Neural cell (in vitro differentiated cells): ENCODE results near the gene PDE3B. TPM values are rescaled to one million over a fixed set of nuclear protein-coding genes. Genes with fewer than 3 reads are reported as not detected.
"Not testable (repeated sequence)": the region's sequence is repeated elsewhere in the genome, so short reads cannot be mapped to it uniquely, and the experiment has no call there.

Experiments used
- H2AFZ ChIP-seq: fragments of 200-600, 300-800 bp; sonication (generic), shearing (Covaris generic); 2 replicates; pipeline ENCODE4 v1.6.0; 2014; ENCODE audit warnings: low read depth, mild to moderate bottlenecking, antibody characterized with exemption, low read length, moderate library complexity
- H3F3A ChIP-seq: fragments of 200-600 bp; shearing (Covaris generic); 2 replicates; pipeline ENCODE4 v1.6.1; 2016; ENCODE audit warnings: mild to moderate bottlenecking, moderate library complexity, mixed read lengths, antibody characterized with exemption, low read length; ENCODE audit not compliant: insufficient read depth, poor library complexity, severe bottlenecking
- H3K27ac ChIP-seq: fragments of 200-600, 300-800 bp; sonication (generic), shearing (Covaris generic); 2 replicates; pipeline ENCODE4 v1.5.1; 2014; ENCODE audit warnings: mild to moderate bottlenecking, low read length, moderate library complexity
- H3K27me3 ChIP-seq: fragments of 300-800, 200-600 bp; sonication (generic), shearing (Covaris generic); 2 replicates; pipeline ENCODE4 v1.6.0; 2014; ENCODE audit warnings: mild to moderate bottlenecking, low read depth, low read length, moderate library complexity; ENCODE audit not compliant: insufficient read depth
- H3K36me3 ChIP-seq: fragments of 300-800, 200-600 bp; sonication (generic), shearing (Covaris generic); 2 replicates; pipeline ENCODE4 v1.5.1; 2014; ENCODE audit warnings: mild to moderate bottlenecking, antibody characterized with exemption, low read length, moderate library complexity; ENCODE audit not compliant: insufficient read depth
- H3K4me2 ChIP-seq: fragments of 300-800, 200-600 bp; sonication (generic), shearing (Covaris generic); 2 replicates; pipeline ENCODE4 v1.6.0; 2014; ENCODE audit warnings: mild to moderate bottlenecking, low read length
- H3K4me3 ChIP-seq: fragments of 300-800, 200-600 bp; sonication (generic), shearing (Covaris generic); 2 replicates; pipeline ENCODE4 v1.5.1; 2014; ENCODE audit warnings: mild to moderate bottlenecking, low read length, moderate library complexity
- H3K79me2 ChIP-seq: fragments of 200-600 bp; shearing (Covaris generic); replicated peaks from 2 replicates; pipeline ENCODE4 v1.6.0; 2014; ENCODE audit warnings: mild to moderate bottlenecking, low read length, moderate library complexity; ENCODE audit not compliant: insufficient read depth
- H3K9ac ChIP-seq: fragments of 300-800, 200-600 bp; sonication (generic), shearing (Covaris generic); 2 replicates; pipeline ENCODE4 v1.6.1; 2016; ENCODE audit warnings: mild to moderate bottlenecking, low read length, mixed read lengths
- H3K9me2 ChIP-seq: fragments of 200-600 bp; shearing (Covaris generic); 2 replicates; pipeline ENCODE4 v1.6.1; 2016; ENCODE audit warnings: mild to moderate bottlenecking, low read length, mixed read lengths; ENCODE audit not compliant: insufficient read depth
- H3K9me3 ChIP-seq: fragments of 200-600, 300-800 bp; sonication (generic), shearing (Covaris generic); 2 replicates; pipeline ENCODE4 v1.6.1; 2016; ENCODE audit warnings: mild to moderate bottlenecking, mixed run types, low read length, moderate library complexity, mixed read lengths
- H4K20me1 ChIP-seq: fragments of 200-600 bp; shearing (Covaris generic); 2 replicates; pipeline ENCODE4 v1.6.1; 2016; ENCODE audit warnings: mild to moderate bottlenecking, mixed run types; ENCODE audit not compliant: insufficient read depth
- EP300 ChIP-seq: fragments of 450-650 bp; conservative IDR thresholded peaks from 2 replicates; pipeline ENCODE4 v1.6.1; 2014; ENCODE audit warnings: antibody characterized with exemption, mild to moderate bottlenecking, moderate library complexity; ENCODE audit not compliant: poor library complexity, severe bottlenecking
- EZH2 ChIP-seq: fragments of 200-600, 300-800 bp; shearing (Covaris generic), sonication (generic); IDR thresholded peaks from 2 replicates; pipeline ENCODE4 v1.6.1; 2014; ENCODE audit warnings: antibody characterized with exemption, low read length, borderline replicate concordance, mild to moderate bottlenecking; ENCODE audit not compliant: insufficient read depth, poor library complexity, severe bottlenecking
- MXI1 ChIP-seq: fragments of 450-650 bp; conservative IDR thresholded peaks from 2 replicates; pipeline ENCODE4 v1.6.1; 2014; ENCODE audit warnings: antibody characterized with exemption, mild to moderate bottlenecking; ENCODE audit not compliant: poor library complexity, severe bottlenecking
- POLR2AphosphoS5 ChIP-seq: IDR thresholded peaks from 2 replicates; pipeline ENCODE4 v1.6.1; 2012
- RAD21 ChIP-seq: fragments of 450-650 bp; conservative IDR thresholded peaks from 2 replicates; pipeline ENCODE4 v1.6.1; 2014; ENCODE audit warnings: antibody characterized with exemption, mild to moderate bottlenecking, moderate library complexity
- REST ChIP-seq: IDR thresholded peaks from 2 replicates; pipeline ENCODE4 v1.6.1; 2012; ENCODE audit warnings: borderline replicate concordance
- SMC3 ChIP-seq: fragments of 450-650 bp; conservative IDR thresholded peaks from 2 replicates; pipeline ENCODE4 v1.6.1; 2014; ENCODE audit warnings: antibody characterized with exemption, mild to moderate bottlenecking, moderate library complexity; ENCODE audit not compliant: poor library complexity
- TAF1 ChIP-seq: IDR thresholded peaks from 2 replicates; pipeline ENCODE4 v1.6.1; 2012; ENCODE audit warnings: low read depth
- polyA plus RNA-seq: library from polyadenylated mRNA; depleted of rRNA; stranded (reverse); fragments of >200 nt; gene quantifications from 2 replicates; pipeline ENCODE4 v1.2.3, GENCODE V29; 2014
- TF ChIP-seq, protein P1 (sequence below): fragments of 450-650 bp; IDR thresholded peaks from 2 replicates; pipeline ENCODE4 v1.5.1; 2014; ENCODE audit warnings: antibody characterized with exemption, mild to moderate bottlenecking, moderate library complexity; ENCODE audit not compliant: poor library complexity, severe bottlenecking

The PDE3B gene
- polyA plus RNA-seq, 1 donor from 2014 or later: 13.8 TPM

- H2AFZ ChIP-seq: no peak overlapping the region
- no peaks in the 10 kb centered on the region for H3K79me2 ChIP-seq
- no peak overlapping the region for H3K9ac ChIP-seq
- no peaks in the 10 kb centered on the region for H3F3A ChIP-seq
- H3K27ac ChIP-seq: no peak overlapping the region
- peaks cover 13% of the 10 kb centered on the region for H3K36me3 ChIP-seq
- H3K9me3 ChIP-seq: no peaks in the 10 kb centered on the region
- no peak for TF ChIP-seq EP300
- no peak for TF ChIP-seq MXI1
- TF ChIP-seq SMC3: no peak
- TF ChIP-seq, protein P1, sequence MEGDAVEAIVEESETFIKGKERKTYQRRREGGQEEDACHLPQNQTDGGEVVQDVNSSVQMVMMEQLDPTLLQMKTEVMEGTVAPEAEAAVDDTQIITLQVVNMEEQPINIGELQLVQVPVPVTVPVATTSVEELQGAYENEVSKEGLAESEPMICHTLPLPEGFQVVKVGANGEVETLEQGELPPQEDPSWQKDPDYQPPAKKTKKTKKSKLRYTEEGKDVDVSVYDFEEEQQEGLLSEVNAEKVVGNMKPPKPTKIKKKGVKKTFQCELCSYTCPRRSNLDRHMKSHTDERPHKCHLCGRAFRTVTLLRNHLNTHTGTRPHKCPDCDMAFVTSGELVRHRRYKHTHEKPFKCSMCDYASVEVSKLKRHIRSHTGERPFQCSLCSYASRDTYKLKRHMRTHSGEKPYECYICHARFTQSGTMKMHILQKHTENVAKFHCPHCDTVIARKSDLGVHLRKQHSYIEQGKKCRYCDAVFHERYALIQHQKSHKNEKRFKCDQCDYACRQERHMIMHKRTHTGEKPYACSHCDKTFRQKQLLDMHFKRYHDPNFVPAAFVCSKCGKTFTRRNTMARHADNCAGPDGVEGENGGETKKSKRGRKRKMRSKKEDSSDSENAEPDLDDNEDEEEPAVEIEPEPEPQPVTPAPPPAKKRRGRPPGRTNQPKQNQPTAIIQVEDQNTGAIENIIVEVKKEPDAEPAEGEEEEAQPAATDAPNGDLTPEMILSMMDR: no peak
- no peak for TF ChIP-seq REST
- no peak for TF ChIP-seq TAF1
- TF ChIP-seq POLR2AphosphoS5: no peak
- TF ChIP-seq RAD21: no peak
- TF ChIP-seq EZH2: no peak
- no peak overlapping the region for H3K4me3 ChIP-seq
- no peak overlapping the region for H3K4me2 ChIP-seq
- no peaks in the 10 kb centered on the region for H3K9me2 ChIP-seq
- H4K20me1 ChIP-seq: no peaks in the 10 kb centered on the region
- no peaks in the 10 kb centered on the region for H3K27me3 ChIP-seq
Measured at GRCh38 chr11:14881576-14882193, 238.1 kb downstream of the PDE3B start.

DNA sequence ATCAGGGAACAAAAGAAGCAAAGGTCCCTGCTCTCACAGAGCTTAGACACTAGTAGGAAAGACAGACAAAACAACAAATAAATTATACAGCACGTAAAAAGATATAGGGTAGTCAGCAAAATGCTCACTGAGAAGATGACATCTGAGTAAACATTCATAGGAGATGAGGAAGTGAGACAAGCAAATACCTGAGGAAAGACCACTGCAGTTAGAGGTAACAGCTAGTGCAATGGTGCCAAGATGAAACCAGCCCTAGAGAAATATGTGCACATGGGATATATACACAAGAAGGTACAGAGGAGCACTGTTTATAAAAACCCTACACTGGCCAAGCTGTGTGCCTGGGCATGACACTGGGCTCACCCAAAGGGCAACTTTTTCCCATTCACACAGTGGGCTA lies 238.6 kb downstream of the PDE3B start:
- H3K4me2 ChIP-seq: no peak overlapping the region
- H3K4me3 ChIP-seq: no peak overlapping the region
- no peaks in the 10 kb centered on the region for H3K9me2 ChIP-seq
- peaks cover 13% of the 10 kb centered on the region for H3K36me3 ChIP-seq
- H4K20me1 ChIP-seq: no peaks in the 10 kb centered on the region
- H3K27me3 ChIP-seq: no peaks in the 10 kb centered on the region
- H3K9me3 ChIP-seq: no peaks in the 10 kb centered on the region
- no peak overlapping the region for H2AFZ ChIP-seq
- H3F3A ChIP-seq: no peaks in the 10 kb centered on the region
- TF ChIP-seq TAF1 (no peak), REST (no peak), POLR2AphosphoS5 (no peak), EP300 (no peak), EZH2 (no peak), SMC3 (no peak), MXI1 (no peak)
- TF ChIP-seq, protein P1: no peak
- no peak overlapping the region for H3K9ac ChIP-seq
- H3K27ac ChIP-seq: no peak overlapping the region
- no peaks in the 10 kb centered on the region for H3K79me2 ChIP-seq

DNA sequence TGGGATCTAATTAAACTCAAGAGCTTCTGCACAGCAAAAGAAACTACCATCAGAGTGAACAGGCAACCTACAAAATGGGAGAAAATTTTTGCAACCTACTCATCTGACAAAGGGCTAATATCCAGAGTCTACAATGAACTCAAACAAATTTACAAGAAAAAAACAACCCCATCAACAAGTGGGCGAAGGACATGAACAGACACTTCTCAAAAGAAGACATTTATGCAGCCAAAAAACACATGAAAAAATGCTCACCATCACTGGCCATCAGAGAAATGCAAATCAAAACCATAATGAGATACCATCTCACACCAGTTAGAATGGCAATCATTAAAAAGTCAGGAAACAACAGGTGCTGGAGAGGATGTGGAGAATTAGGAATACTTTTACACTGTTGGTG lies 240.1 kb downstream of the PDE3B start:
- H3K27ac ChIP-seq, H3K36me3 ChIP-seq, H3K27me3 ChIP-seq, H3K9me3 ChIP-seq, H3K9me2 ChIP-seq, H3F3A ChIP-seq, H3K79me2 ChIP-seq, H3K4me2 ChIP-seq, H4K20me1 ChIP-seq, H2AFZ ChIP-seq, H3K4me3 ChIP-seq, H3K9ac ChIP-seq: not testable (repeated sequence)
